CD4-positive, alpha-beta T cell treated with Interferon gamma for 1 hour (primary cell): ENCODE data around the gene DTD1.

Experiments used
- DNase-seq: peaks from one replicate; pipeline ENCODE4 v3.0.0-alpha.2; 2020

Gene DTD1

DNA sequence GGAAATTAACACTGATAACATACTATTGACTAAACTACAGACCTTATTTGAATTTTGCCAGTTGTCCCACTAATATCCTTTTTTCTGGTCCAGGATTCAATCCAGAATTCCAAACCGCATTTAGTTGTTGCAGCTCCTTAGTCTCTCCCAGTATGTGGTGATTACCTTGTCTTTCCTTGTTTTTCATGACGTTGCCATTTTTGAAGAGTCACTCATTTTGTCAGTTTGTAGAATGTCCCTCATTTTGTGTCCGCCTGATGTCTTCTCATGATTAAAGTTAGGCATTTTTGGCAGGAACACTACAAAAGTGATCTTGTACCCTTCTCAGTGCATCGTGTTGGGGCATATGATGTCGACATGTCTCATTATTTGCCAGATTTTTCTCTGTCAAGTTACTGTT is 33.1 kb downstream of the DTD1 start:
- DNase-seq: no peak

DNA sequence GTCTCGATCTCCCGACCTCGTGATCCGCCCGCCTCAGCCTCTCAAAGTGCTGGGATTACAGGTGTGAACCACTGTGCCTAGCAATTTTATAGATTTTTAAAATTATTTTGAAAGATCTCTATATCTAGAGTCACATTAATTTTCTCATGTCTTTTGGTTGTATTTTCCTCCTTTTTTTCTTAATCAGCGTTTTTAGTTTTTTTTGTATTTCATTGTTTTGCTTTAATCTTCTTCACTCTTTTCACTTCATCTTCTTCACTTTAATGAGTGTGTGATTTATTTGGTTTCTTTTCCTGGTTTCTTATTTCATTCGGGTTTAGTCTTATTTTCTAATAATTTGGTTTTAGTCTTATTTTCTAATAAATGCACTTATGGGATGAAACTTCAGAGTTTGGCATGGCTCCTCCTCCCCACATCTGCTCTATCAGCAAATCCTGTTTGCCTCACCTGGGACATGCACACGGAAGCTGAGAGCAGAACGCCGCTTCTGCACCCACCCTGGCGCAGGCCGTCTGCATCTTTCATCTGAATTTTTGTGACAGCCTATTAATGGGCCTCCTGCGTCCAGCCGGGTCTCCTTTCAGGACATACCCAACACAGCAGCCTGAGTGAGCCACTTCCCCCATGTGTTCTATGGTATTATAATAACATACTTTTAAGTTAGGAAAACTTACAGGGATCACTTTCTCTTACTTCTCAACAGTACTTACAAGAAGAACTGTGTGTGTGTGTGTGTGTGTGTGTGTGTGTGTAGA is 35.5 kb downstream of the DTD1 start:
- DNase-seq: no peak

DNA sequence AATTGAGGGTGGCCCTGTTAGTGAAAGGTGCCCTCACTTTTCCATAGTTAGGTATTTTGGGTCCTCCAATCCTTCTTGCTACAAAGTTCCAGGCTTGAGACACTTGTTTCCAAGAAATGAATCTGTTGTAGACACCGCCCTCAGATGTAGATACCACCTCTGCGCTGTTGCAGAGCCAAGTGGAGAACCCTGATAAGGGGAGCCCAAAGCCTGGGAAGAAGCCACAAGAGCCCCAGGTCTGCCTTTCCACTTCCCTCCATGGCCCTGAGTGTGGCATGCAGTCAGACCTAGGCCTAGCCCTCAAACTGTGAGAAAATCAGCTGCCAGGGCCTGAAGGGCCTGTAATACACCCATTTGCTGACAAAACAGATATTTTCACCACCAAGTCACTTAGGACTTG is 37.1 kb downstream of the DTD1 start:
- no peak for DNase-seq

DNA sequence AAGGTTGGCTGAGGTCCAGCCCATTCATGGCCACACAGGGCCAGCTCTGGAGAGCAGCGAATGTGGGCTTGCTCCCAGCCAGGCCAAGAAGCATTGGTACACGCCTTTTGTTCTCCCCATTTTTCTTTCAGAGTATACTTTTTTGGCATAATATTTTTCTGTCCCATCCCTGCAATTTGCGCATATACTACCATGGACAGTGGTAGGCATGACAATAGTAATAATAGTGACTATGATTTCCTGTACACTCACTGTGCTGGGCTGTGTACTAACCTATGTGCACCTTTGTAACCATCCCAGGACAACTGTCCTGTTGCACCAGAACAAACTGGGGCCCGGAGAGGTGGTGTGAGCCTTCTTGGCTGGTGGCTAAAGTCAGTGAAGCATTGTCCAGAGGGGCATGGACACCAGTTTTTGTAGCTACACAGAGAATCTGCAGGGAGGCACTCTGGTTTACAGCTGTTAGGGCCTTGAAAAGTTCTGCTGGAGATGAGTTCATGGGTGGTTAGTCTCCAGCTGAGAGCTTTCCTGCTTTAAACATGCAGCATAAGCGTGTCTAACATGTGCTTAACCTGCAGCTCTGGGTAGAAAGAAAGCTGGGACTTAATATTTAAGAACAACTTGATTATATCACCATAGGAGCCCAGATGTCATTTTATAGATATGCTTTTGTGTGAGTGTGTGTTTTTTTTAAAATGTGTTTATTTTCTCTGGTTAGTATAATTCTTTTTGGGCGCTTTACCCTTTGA is 38.2 kb downstream of the DTD1 start:
- no peak for DNase-seq

GRCh38 chr20:18628330-18628920 is 40.6 kb downstream of the DTD1 start:
- no peak for DNase-seq

GRCh38 chr20:18632196-18632789 is 44.4 kb downstream of the DTD1 start:
- DNase-seq: peak; percentile 32

GRCh38 chr20:18633411-18633810 is 45.6 kb downstream of the DTD1 start:
- DNase-seq: no peak

- DNase-seq: no peak
Observed at GRCh38 chr20:18634501-18634900, 46.6 kb downstream of the DTD1 start.

DNA sequence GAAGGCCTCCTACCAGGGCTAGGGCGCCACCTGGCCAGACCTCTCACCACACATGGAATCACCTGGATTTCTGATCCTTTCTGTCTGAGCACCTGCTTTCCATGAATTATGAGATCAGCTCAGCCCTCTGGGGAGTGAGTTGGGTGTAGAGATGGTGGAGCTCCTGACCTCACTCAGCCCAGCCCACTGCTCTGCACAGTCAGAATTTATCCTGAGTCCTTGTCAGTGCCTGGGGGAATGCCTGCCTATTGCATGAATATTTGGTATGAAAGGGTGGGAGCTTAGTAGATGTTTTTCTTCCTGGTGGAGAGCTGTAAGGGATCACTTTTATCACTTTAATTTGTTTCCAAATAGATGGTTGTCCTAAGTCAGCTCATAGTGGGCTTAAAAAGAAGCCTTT is 47.5 kb downstream of the DTD1 start:
- DNase-seq: no peak

- DNase-seq: no peak
Observed at GRCh38 chr20:18637224-18637623, 49.4 kb downstream of the DTD1 start.

- DNase-seq: no peak
Observed at GRCh38 chr20:18638768-18639167, 50.9 kb downstream of the DTD1 start.

- no peak for DNase-seq
Observed at GRCh38 chr20:18639501-18639979, 51.7 kb downstream of the DTD1 start.

DNA sequence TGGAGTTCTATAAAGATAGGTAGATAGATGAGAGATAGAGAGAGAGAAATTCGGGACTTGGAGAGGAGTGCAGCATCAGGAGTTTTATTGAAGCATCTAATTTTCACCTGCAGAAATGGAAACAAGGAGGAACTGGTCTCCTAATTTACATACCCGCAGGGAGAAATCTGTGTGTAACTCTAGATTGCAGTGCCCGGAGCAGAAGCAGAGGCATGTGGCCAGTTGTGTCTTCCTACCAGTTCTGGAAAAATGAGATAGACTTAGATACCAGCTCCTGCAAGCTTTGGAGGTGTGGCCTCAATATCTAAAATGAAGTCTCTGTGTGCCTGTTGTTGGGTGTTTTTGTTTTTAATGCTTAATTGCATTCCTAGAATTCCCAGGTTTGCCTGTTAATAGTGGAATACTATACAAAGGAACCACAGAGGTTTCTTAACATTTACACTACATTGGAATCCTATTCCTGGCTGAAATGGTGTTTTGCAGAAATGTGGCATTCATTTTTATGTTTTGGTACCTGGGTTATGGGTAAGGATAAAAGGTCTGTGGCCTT is 57.4 kb downstream of the DTD1 start:
- DNase-seq: no peak

- no peak for DNase-seq
Observed at GRCh38 chr20:18645851-18646250, 58.0 kb downstream of the DTD1 start.

- DNase-seq: no peak
Observed at GRCh38 chr20:18647777-18648176, 59.9 kb downstream of the DTD1 start.

- DNase-seq: no peak
Observed at GRCh38 chr20:18650224-18650623, 62.4 kb downstream of the DTD1 start.

DNA sequence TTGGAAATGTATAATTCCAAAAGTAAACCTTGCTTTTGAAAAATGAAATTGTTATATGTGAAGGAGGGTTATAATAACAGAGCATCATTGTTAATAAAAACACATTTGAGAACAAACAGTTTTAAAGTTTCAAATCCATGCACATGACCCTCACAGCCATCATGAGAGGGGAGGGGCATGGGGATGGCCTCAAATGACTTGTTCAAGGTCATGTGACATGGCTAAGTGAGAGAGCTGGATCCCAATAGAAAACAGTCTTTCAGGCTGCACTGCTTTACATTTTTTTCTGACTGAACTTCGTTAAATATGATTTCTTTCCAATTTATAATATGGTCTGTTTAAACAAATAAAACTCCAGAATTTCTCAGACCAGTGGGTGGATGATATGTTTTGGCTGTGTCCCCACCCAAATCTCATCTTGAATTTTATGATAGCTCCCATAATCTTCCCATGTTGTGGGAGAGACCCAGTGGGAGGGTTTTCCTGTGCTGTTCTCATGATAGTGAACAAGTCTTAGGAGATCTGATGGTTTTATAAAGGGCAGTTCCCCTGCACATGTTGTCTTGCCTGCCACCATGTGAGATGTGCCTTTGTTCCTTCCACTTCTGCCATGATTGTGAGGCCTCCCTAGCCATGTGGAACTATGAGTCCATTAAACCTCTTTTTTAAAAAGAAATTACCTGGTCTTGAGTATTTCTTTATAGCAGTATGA is 66.0 kb downstream of the DTD1 start:
- DNase-seq: no peak

GRCh38 chr20:18654448-18654773 is 66.6 kb downstream of the DTD1 start:
- no peak for DNase-seq

DNA sequence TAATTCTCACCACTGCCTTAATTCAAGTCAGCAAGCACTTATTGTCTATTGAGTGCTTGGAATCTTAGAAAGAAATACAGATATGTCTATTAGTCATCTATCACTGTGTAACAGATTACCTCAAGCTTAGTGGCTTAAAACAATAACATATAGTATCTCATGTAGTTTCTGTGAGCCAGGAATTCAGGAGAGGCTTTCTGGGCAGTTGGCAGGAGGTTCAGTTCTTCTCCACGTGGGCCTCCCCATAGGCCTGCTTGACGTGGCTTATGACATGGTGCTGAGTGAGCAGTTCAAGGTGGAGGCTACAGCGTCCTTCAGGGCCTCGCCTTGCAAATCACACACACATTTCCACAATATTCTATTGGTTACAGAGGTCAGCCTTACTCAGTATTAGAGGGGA is 69.7 kb downstream of the DTD1 start:
- no peak for DNase-seq

DNA sequence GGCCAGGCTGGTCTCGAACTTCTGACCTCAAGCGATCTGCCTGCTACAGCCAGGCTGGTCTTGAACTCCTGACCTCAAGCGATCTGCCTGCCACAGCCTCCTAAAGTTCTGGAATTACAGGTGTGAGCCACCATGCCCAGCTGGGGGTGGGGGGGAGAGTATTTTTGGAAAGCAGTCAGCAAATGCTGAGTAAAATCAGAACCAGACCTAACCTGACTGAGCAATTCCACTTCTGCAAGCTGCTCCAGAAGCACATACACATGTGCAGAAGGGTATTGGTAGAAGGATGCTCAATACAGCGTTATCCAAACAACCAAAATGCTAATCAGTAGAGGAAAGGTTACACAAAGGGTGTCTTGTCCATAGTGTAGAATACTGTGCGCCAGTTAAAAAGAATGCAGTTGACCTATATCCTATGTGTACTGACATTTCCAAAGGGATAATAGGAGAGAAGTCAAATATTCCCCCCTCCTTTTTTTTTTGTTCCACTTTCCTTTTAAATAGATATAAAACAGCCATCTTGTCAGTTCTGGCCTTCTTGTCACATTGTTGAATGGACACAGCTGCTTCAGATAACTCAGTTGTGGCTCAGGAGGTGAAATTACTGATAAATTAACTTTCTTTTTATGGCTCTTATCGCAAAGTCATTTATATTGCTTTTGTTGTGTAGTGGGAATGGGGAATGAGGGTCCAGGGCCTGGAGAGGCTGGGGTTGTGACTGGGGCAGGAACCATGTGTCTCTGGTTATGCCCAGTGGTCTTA is 74.6 kb downstream of the DTD1 start:
- DNase-seq: no peak

- DNase-seq: no peak
Observed at GRCh38 chr20:18663932-18664331, 76.1 kb downstream of the DTD1 start.

DNA sequence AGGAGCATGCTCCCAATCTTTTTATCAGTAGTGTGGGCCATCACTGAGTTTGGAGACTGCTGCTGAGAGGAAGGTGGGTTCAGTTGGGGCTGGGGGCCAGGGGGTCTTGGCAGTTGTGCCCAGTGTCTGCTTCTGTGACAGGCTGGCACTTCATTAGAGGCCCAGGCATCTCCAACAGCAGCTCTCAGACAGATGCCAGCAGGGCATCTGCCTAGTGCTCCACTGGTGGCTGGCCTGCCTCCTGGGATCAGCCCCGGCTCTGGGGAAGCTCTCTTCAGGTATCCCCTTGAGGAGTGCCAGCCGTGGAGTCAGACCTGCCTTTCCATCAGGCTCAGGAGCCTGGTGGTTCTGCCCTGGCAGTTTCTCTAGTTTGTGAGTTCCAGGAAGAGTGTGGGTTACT is 77.3 kb downstream of the DTD1 start:
- no peak for DNase-seq
